ENCODE results near the gene RFESD. TPM values are rescaled to one million over a fixed set of nuclear protein-coding genes. Genes with fewer than 3 reads are reported as not detected.
"Not testable (repeated sequence)": the region's sequence is repeated elsewhere in the genome, so short reads cannot be mapped to it uniquely, and the experiment has no call there.

RFESD gene
- total RNA-seq, 1 experiment from 2014 or later: 1.6 TPM

- no peak for DNase-seq
- peaks cover 3% of the 10 kb centered on the region; the same call in 1 of the 2 replicates for H3K4me1 ChIP-seq
- Mint-ChIP-seq H3K4me1 (ENCODE audit: low read depth, unreplicated experiment) (peaks cover 12% of the 10 kb centered on the region), H3K27ac (ENCODE audit: unreplicated experiment) (no peak overlapping the region), H3K9me3 (ENCODE audit: unreplicated experiment) (no peaks in the 10 kb centered on the region), H3K4me3 (ENCODE audit: unreplicated experiment) (no peak overlapping the region), H3K27me3 (ENCODE audit: insufficient read depth, unreplicated experiment) (no peaks in the 10 kb centered on the region), H3K36me3 (ENCODE audit: insufficient read depth, unreplicated experiment) (no peaks in the 10 kb centered on the region)
- TF ChIP-seq CTCF (IDR thresholded peaks at IDR 0.05; ENCODE audit: insufficient read depth in 1 of 2, low read depth in 1 of 2, low read length in 1 of 2, severe bottlenecking in 1 of 2, unreplicated experiment in 1 of 2): no peak
- H3K36me3 ChIP-seq (ENCODE audit: control insufficient read depth, insufficient read depth, low read length): no peaks in the 10 kb centered on the region
- no peaks in the 10 kb centered on the region; the same call in 1 of the 2 replicates for H3K9me3 ChIP-seq
- H3K27me3 ChIP-seq (replicated peaks; ENCODE audit: control insufficient read depth, insufficient read depth, low read length): no peaks in the 10 kb centered on the region
- BruUV-seq (replicated peaks): no TSS peak
- POLR2A ChIA-PET: no interaction called here
- CTCF ChIA-PET: no interaction called here
- intact Hi-C loops (cut with micrococcal nuclease; ENCODE audit: unreplicated experiment): no loop called here
- no peak overlapping the region for H3K4me3 ChIP-seq (ENCODE audit: low read depth, low read length)
Measured at GRCh38 chr5:95704150-95704549, 57.6 kb downstream of the RFESD start.

- DNase-seq; H3K27me3 Mint-ChIP-seq (ENCODE audit: insufficient read depth, unreplicated experiment); BruUV-seq (replicated peaks); intact Hi-C loops (cut with micrococcal nuclease; ENCODE audit: unreplicated experiment); H3K4me3 Mint-ChIP-seq (ENCODE audit: unreplicated experiment); POLR2A ChIA-PET; H3K27me3 ChIP-seq (replicated peaks; ENCODE audit: control insufficient read depth, insufficient read depth, low read length); H3K9me3 ChIP-seq; CTCF ChIA-PET; H3K36me3 Mint-ChIP-seq (ENCODE audit: insufficient read depth, unreplicated experiment); H3K4me3 ChIP-seq (ENCODE audit: low read depth, low read length); H3K9me3 Mint-ChIP-seq (ENCODE audit: unreplicated experiment); H3K36me3 ChIP-seq (ENCODE audit: control insufficient read depth, insufficient read depth, low read length); H3K27ac Mint-ChIP-seq (ENCODE audit: unreplicated experiment): not testable (repeated sequence)
- H3K4me1 ChIP-seq: peaks cover 11% of the 10 kb centered on the region
- peaks cover 15% of the 10 kb centered on the region for H3K4me1 Mint-ChIP-seq (ENCODE audit: low read depth, unreplicated experiment)
Measured at GRCh38 chr5:95706196-95706595, 59.6 kb downstream of the RFESD start.

- H3K27me3 ChIP-seq (replicated peaks; ENCODE audit: control insufficient read depth, insufficient read depth, low read length): no peaks in the 10 kb centered on the region
- no peak overlapping the region for H3K4me3 ChIP-seq (ENCODE audit: low read depth, low read length)
- DNase-seq: no peak
- no peak overlapping the region for H3K27ac Mint-ChIP-seq (ENCODE audit: unreplicated experiment)
- BruUV-seq (replicated peaks): no TSS peak
- ChIA-PET POLR2A (no interaction called here), CTCF (no interaction called here)
- H3K4me1 Mint-ChIP-seq (ENCODE audit: low read depth, unreplicated experiment): peaks cover 24% of the 10 kb centered on the region
- intact Hi-C loops (cut with micrococcal nuclease; ENCODE audit: unreplicated experiment): no loop called here
- no peak for TF ChIP-seq CTCF (IDR thresholded peaks at IDR 0.05; ENCODE audit: insufficient read depth in 1 of 2, low read depth in 1 of 2, low read length in 1 of 2, severe bottlenecking in 1 of 2, unreplicated experiment in 1 of 2)
- H3K36me3 ChIP-seq (ENCODE audit: control insufficient read depth, insufficient read depth, low read length): no peaks in the 10 kb centered on the region
- H3K9me3 ChIP-seq: no peaks in the 10 kb centered on the region; the same call in 1 of the 2 replicates
- no peaks in the 10 kb centered on the region for H3K27me3 Mint-ChIP-seq (ENCODE audit: insufficient read depth, unreplicated experiment)
- H3K4me3 Mint-ChIP-seq (ENCODE audit: unreplicated experiment): no peak overlapping the region
- peaks cover 20% of the 10 kb centered on the region for H3K4me1 ChIP-seq
- H3K9me3 Mint-ChIP-seq (ENCODE audit: unreplicated experiment): no peaks in the 10 kb centered on the region
- peaks cover 6% of the 10 kb centered on the region for H3K36me3 Mint-ChIP-seq (ENCODE audit: insufficient read depth, unreplicated experiment)
Measured at GRCh38 chr5:95707055-95707454, 60.5 kb downstream of the RFESD start.

Other genes starting within 250 kb of the RFESD start
- 75.6 and 78.4 TPM in 2 replicates for gene SKIC3, start 91.8 kb upstream of the RFESD start, total RNA-seq (2022)
- 5.0 and 5.5 TPM in 2 replicates for gene ARSK, start 91.7 kb upstream of the RFESD start, total RNA-seq (2022)
- 0.21 and 0.27 TPM in 2 replicates for gene GPR150, start 26.7 kb upstream of the RFESD start, total RNA-seq (2022)
- gene SPATA9, start 36.2 kb downstream of the RFESD start, total RNA-seq (2022): 0.34 TPM in 1 of 2 replicates, not detected in the other
- gene RHOBTB3, start 84.6 kb downstream of the RFESD start, total RNA-seq (2022): 85.6 and 88.5 TPM in 2 replicates
- 17.9 and 26.4 TPM in 2 replicates for gene GLRX, start 175.9 kb downstream of the RFESD start, total RNA-seq (2022)

All from Caco-2 (cell line).